T-helper 2 cell treated with Interferon-gamma antibody and Interleukin-4, amounts not matched to agents 100 ng/mL and 5 ng/mL, for 36 hours (primary cell): ENCODE data around the gene TKTL2. TPM values are rescaled to one million over a fixed set of nuclear protein-coding genes. Genes with fewer than 3 reads are reported as not detected.

Experiments
- intact Hi-C: fragments of 100-400 bp; cut with micrococcal nuclease; formaldehyde crosslinking; loops from one replicate; pipeline ENCODE4 v1.15.1; 2023
- total RNA-seq: library from RNA; stranded (reverse); gene quantifications from 2 replicates; pipeline ENCODE4 v1.2.3, GENCODE V29; 2022

Gene TKTL2, protein sequence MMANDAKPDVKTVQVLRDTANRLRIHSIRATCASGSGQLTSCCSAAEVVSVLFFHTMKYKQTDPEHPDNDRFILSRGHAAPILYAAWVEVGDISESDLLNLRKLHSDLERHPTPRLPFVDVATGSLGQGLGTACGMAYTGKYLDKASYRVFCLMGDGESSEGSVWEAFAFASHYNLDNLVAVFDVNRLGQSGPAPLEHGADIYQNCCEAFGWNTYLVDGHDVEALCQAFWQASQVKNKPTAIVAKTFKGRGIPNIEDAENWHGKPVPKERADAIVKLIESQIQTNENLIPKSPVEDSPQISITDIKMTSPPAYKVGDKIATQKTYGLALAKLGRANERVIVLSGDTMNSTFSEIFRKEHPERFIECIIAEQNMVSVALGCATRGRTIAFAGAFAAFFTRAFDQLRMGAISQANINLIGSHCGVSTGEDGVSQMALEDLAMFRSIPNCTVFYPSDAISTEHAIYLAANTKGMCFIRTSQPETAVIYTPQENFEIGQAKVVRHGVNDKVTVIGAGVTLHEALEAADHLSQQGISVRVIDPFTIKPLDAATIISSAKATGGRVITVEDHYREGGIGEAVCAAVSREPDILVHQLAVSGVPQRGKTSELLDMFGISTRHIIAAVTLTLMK
- not detected in 2 replicates for total RNA-seq

GRCh38 chr4:163473576-163473975 lies at the start of gene TKTL2:
Gene TKTL2, minus strand, starts transcription at chr4:163473754. Its CDS starts 20 bp downstream, at chr4:163473734.
- intact Hi-C loops, result no loop called here

DNA sequence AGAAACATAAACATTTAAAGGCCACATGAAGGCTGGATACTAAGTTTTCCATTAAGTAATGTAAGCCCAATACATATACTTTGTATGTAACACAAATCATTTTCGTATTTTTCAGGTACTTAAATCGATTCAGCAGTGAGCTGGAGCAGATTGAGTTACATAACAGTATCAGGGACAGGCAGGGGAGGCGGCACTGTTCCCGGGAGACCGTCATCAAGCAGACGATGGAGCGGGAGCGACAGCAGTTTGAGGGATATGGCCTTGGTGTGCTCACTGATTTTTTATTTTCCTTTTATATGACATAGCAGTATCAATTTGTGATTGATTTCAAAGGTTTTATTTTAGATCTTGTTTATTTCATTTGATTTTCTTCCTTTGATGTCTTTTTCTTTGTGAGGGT lies 41.6 kb upstream of the TKTL2 start:
- intact Hi-C loops, result no loop called here

GRCh38 chr4:163505374-163505773 lies 31.8 kb upstream of the TKTL2 start:
- intact Hi-C loops, result no loop called here

GRCh38 chr4:163500586-163500985 lies 27.0 kb upstream of the TKTL2 start:
- intact Hi-C loops, result no loop called here

- intact Hi-C loops, result loop anchor here (2.0 to 10.0 kb wide), 2 partner anchors 29 to 1709 kb away; partner anchors contain the start of gene KLHL2
These were observed 22.3 kb upstream of the TKTL2 start for GRCh38 chr4:163495900-163496299.

- intact Hi-C loops, result loop anchor here (1.0 to 10.0 kb wide), 6 partner anchors 30 to 1710 kb away; partner anchors contain the start of genes KLHL2 and NAF1
These were observed 21.0 kb upstream of the TKTL2 start, which contains the start of gene TMA16 for GRCh38 chr4:163494360-163495241. Gene TMA16, plus strand, starts transcription at chr4:163494690. Its CDS starts 112 bp downstream, at chr4:163494802.

GRCh38 chr4:163493643-163494359 lies 20.2 kb upstream of the TKTL2 start:
- intact Hi-C loops, result loop anchor here (1.0 to 10.0 kb wide), 6 partner anchors 31 to 1711 kb away; partner anchors contain the start of genes KLHL2 and NAF1

DNA sequence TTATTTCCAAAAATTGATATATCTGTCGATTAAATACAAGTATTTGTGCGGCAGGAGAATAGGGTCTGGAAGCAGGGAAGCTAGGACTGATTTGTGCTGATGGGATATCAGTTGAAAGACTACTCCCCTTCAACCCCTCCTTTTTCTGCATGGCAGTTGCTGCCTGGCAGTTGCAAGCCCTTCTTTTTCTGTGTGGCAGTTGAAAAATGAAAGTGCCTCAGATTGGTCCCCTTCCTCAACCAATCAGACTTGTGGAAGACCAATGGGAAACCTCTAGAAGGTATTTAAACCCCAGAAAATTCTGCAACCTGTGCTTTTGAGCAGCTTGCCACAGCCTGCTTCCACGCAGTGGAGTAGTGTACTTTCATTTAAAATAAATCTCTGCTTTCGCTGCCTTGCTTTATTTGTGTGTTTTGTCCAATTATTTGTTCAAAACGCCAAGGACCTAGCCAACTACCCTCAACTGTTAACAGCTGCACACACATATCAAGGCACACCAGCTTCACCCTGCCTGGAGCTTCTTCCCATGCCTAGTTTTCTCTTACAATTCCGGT lies 19.5 kb upstream of the TKTL2 start:
- intact Hi-C loops, result loop anchor here (10.0 kb wide), 1 partner anchor 1712 kb away; the partner anchor contains the start of gene KLHL2

GRCh38 chr4:163489929-163490328 lies 16.4 kb upstream of the TKTL2 start:
- intact Hi-C loops, result loop anchor here (10.0 kb wide), 2 partner anchors 1245 to 1715 kb away; partner anchors contain the start of gene KLHL2

DNA sequence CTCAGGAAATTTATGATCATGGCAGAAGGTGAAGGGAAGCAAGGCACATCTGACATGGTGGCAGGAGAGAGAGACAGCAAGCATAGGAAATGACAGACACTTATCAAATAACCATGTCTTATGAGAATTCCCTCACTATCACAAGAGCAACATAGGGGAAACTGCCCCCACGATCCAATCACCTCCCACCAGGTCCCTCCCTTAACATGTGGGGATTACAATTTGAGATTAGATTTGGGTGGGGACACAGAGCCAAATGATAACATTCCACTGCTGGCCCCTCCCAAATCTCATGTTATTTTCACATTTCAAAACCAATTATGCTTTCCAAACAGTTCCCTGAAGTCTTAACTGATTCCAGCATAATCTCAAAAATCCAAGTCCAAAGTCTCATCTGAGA lies 12.8 kb upstream of the TKTL2 start:
- intact Hi-C loops, result loop anchor here (10.0 kb wide), 1 partner anchor 1248 kb away; no protein-coding TSS in a partner anchor

- intact Hi-C loops, result loop anchor here (10.0 kb wide), 1 partner anchor 1249 kb away; no protein-coding TSS in a partner anchor
These were observed 12.0 kb upstream of the TKTL2 start for GRCh38 chr4:163485589-163485988.

DNA sequence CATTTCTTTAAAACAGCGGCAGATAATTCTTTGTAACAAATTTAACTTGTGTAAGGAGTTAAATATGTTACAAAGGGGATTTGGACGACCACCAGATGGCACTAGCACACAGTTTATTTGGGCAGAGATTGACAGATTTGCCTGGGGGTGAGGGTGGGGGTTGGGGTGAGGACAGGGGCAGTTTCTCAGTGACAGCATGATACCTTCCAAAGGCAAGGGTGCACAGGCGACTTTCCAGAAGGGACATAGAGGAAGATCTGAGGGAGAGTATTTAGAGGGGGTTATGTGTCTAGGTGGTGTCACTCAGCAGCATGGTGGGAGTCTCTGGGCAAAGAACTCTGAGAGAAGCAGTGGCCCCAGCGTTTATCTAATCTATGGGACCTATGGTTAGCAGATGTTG lies 11.4 kb upstream of the TKTL2 start:
- intact Hi-C loops, result loop anchor here (1.0 to 10.0 kb wide), 5 partner anchors 59 to 1250 kb away; no protein-coding TSS in a partner anchor

DNA sequence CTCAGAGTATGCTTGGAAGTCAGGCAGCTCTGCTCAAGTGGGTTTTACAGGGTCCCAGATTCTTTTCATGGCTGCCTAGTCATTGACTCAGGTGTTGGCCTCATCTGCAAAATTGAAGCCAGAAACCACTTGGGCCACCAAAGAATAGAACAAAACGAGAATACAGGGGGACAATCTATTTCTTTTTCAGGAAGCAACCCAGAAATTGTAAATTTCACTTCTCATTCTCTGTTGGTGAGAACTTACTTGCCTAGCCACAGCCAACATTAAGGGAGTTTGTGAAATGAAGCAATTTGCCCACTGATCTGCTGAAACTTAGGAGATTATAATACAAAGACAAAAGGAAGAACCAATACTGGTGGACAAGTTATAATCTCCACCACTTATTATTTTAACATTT lies 8.6 kb upstream of the TKTL2 start:
- intact Hi-C loops, result loop anchor here (10.0 kb wide), 1 partner anchor 1253 kb away; no protein-coding TSS in a partner anchor

- intact Hi-C loops, result no loop called here
These were observed 3.3 kb upstream of the TKTL2 start for GRCh38 chr4:163476761-163477438.

- intact Hi-C loops, result no loop called here
These were observed 473 bp upstream of the TKTL2 start for GRCh38 chr4:163474027-163474426.

- intact Hi-C loops, result no loop called here
These were observed 424 bp downstream of the TKTL2 start for GRCh38 chr4:163473130-163473529.

DNA sequence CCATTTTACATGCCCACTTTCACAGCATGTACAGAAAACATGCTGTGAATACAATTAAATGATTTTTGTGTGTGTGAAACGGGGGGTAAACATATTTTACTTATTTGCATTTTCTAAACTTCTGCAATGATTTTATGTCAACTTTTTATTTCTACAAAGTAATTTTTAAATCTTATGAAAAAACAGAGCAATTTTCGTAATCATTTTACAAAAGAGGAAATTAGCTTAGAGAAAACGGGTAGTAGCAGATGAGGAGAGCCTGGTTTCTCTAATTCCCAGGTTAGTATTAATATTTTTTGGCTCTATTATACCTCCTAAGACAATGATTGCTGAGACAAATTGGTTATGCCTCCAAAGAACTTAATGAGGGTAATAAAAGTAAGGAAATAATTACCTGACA lies 3.2 kb downstream of the TKTL2 start:
- intact Hi-C loops, result no loop called here

DNA sequence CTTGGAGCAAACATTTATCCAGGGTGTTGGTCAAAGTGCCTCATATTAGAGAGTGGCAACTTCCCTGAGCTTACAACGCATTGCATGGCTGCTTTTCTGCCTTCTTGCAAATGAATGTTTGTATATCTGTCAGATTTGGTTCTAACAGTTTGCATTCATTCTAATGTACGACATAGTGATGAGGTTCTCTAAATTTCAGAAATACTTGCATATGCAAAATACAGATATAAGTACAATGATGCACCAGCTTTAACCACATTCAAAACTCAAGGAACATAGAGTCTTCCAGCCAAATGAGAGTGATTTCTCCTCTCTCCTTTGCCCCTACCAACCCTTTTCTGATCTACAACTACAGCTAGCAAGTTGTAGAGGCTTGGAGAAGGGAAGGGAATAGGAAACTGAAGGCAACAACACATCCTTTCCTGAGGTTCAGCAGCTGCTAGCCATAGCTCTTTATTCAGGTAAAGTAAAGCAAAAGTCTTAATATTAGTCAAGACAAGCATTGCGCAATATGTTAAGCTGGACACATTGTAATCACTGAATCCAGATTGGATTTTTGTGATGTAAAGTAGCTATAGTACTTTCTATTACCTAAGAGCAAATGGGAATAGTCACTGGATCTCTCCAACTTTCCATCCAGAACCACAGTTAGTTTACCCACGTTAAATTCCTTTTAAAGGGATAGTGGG lies 6.3 kb downstream of the TKTL2 start:
- intact Hi-C loops, result no loop called here

- intact Hi-C loops, result no loop called here
These were observed 11.0 kb downstream of the TKTL2 start for GRCh38 chr4:163462556-163462955.
